ENCODE results near the gene FOXD4L1.
"Not testable (repeated sequence)": the region's sequence is repeated elsewhere in the genome, so short reads cannot be mapped to it uniquely, and the experiment has no call there.

DNA sequence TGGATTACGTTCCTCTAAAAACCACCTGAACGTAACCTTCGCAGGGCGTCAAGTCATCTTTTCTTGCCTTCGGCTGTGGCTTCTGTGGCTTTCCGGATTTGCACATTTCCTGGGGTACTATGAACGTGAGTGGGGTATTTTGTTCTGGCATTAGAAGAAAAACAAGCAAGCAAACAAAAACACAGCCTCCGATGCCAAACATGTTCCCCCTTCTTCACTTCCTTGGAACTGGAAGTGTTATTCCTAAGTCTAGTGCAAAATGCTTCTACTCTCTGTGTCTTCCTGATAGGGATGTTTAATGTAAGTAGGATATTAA lies 2.2 kb downstream of the FOXD4L1 start:
- not testable (repeated sequence) for TF ChIP-seq CTCF (IDR thresholded peaks at IDR 0.05); EZH2 (IDR thresholded peaks at IDR 0.05; ENCODE audit: borderline replicate concordance, insufficient read depth, low read depth, low read length, poor library complexity, severe bottlenecking)
